Stimulated activated CD8-positive, alpha-beta memory T cell treated with anti-CD3 and anti-CD28 coated beads, Interleukin-4, amount 100 ng/mL, for 48 hours (primary cell): ENCODE data around the gene KLHDC7A.

Experiments
- DNase-seq: peaks from one replicate; pipeline ENCODE4 v3.0.0-alpha.2; 2020

Gene KLHDC7A

GRCh38 chr1:18511149-18511873, 30.6 kb downstream of the KLHDC7A start:
- no peak for DNase-seq

GRCh38 chr1:18511874-18512150, 31.1 kb downstream of the KLHDC7A start:
- DNase-seq = no peak

GRCh38 chr1:18512883-18513282, 32.2 kb downstream of the KLHDC7A start:
- DNase-seq = no peak

GRCh38 chr1:18513995-18514394, 33.3 kb downstream of the KLHDC7A start:
- no peak for DNase-seq

GRCh38 chr1:18515120-18515667, 34.5 kb downstream of the KLHDC7A start:
- DNase-seq = no peak

GRCh38 chr1:18516473-18516872, 35.7 kb downstream of the KLHDC7A start:
- no peak for DNase-seq

GRCh38 chr1:18526436-18527275, 45.9 kb downstream of the KLHDC7A start:
- no peak for DNase-seq

GRCh38 chr1:18527514-18527913, 46.8 kb downstream of the KLHDC7A start:
- DNase-seq = no peak

- DNase-seq = no peak
Measured at GRCh38 chr1:18527921-18528320, 47.2 kb downstream of the KLHDC7A start.

GRCh38 chr1:18528616-18529015, 47.9 kb downstream of the KLHDC7A start:
- no peak for DNase-seq

GRCh38 chr1:18529714-18530113, 49.0 kb downstream of the KLHDC7A start:
- no peak for DNase-seq

GRCh38 chr1:18530587-18531502, 50.1 kb downstream of the KLHDC7A start:
- DNase-seq = peak; percentile 20

- no peak for DNase-seq
Measured at GRCh38 chr1:18531503-18531845, 50.7 kb downstream of the KLHDC7A start.

GRCh38 chr1:18532390-18533170, 51.9 kb downstream of the KLHDC7A start:
- DNase-seq = peak; percentile 4

GRCh38 chr1:18533259-18533658, 52.5 kb downstream of the KLHDC7A start:
- no peak for DNase-seq

GRCh38 chr1:18534810-18535205, 54.1 kb downstream of the KLHDC7A start:
- no peak for DNase-seq
